Measurements from ENCODE around the gene PEX5L. TPM values are rescaled to one million over a fixed set of nuclear protein-coding genes. Genes with fewer than 3 reads are reported as not detected.

The PEX5L gene
- polyA plus RNA-seq, 1 donor from 2014 or later: 1.0 TPM

- Histone ChIP-seq H3K27me3 (ENCODE audit: insufficient read depth, low read depth, low read length) (no peaks in the 10 kb centered on the region), H4K20me1 (ENCODE audit: insufficient read depth) (no peaks in the 10 kb centered on the region), H3K9me2 (ENCODE audit: insufficient read depth, low read length) (no peaks in the 10 kb centered on the region), H3K9me3 (ENCODE audit: low read length) (no peaks in the 10 kb centered on the region), H3K4me3 (ENCODE audit: low read length) (no peak overlapping the region), H3K36me3 (ENCODE audit: insufficient read depth, low read length) (no peaks in the 10 kb centered on the region), H3K79me2 (replicated peaks; ENCODE audit: insufficient read depth, low read length) (no peaks in the 10 kb centered on the region), H3K9ac (ENCODE audit: low read length) (no peak overlapping the region), H3K4me2 (ENCODE audit: low read length) (no peak overlapping the region), H3F3A (ENCODE audit: insufficient read depth, low read length, poor library complexity, severe bottlenecking) (no peaks in the 10 kb centered on the region), H3K27ac (ENCODE audit: low read length) (no peak overlapping the region), H2AFZ (ENCODE audit: low read depth, low read length) (no peak overlapping the region)
- TF ChIP-seq REST (IDR thresholded peaks at IDR 0.05; ENCODE audit: borderline replicate concordance) (no peak), EZH2 (IDR thresholded peaks at IDR 0.05; ENCODE audit: borderline replicate concordance, insufficient read depth, low read length, poor library complexity, severe bottlenecking) (no peak), TAF1 (IDR thresholded peaks at IDR 0.05; ENCODE audit: low read depth) (no peak), CTCF (IDR thresholded peaks at IDR 0.05; ENCODE audit: poor library complexity, severe bottlenecking) (no peak), SMC3 (conservative IDR thresholded peaks at IDR 0.05; ENCODE audit: poor library complexity) (no peak), EP300 (conservative IDR thresholded peaks at IDR 0.05; ENCODE audit: poor library complexity, severe bottlenecking) (no peak), POLR2AphosphoS5 (IDR thresholded peaks at IDR 0.05) (no peak)
Observed at GRCh38 chr3:179801263-179801662, 235.5 kb downstream of the PEX5L start.

- Histone ChIP-seq H3K27me3 (ENCODE audit: insufficient read depth, low read depth, low read length) (no peaks in the 10 kb centered on the region), H4K20me1 (ENCODE audit: insufficient read depth) (no peaks in the 10 kb centered on the region), H3F3A (ENCODE audit: insufficient read depth, low read length, poor library complexity, severe bottlenecking) (no peaks in the 10 kb centered on the region), H3K9ac (ENCODE audit: low read length) (no peak overlapping the region), H2AFZ (ENCODE audit: low read depth, low read length) (no peak overlapping the region), H3K4me2 (ENCODE audit: low read length) (no peak overlapping the region), H3K9me2 (ENCODE audit: insufficient read depth, low read length) (no peaks in the 10 kb centered on the region), H3K36me3 (ENCODE audit: insufficient read depth, low read length) (no peaks in the 10 kb centered on the region), H3K4me3 (ENCODE audit: low read length) (no peak overlapping the region), H3K27ac (ENCODE audit: low read length) (no peak overlapping the region), H3K79me2 (replicated peaks; ENCODE audit: insufficient read depth, low read length) (no peaks in the 10 kb centered on the region), H3K9me3 (ENCODE audit: low read length) (no peaks in the 10 kb centered on the region)
- no peak for TF ChIP-seq RAD21 (conservative IDR thresholded peaks at IDR 0.05)
- TF ChIP-seq SMC3 (conservative IDR thresholded peaks at IDR 0.05; ENCODE audit: poor library complexity): no peak
- no peak for TF ChIP-seq TAF1 (IDR thresholded peaks at IDR 0.05; ENCODE audit: low read depth)
Observed at GRCh38 chr3:179797192-179797591, 239.5 kb downstream of the PEX5L start.

GRCh38 chr3:179796421-179796820 lies 240.3 kb downstream of the PEX5L start:
- Histone ChIP-seq H4K20me1 (ENCODE audit: insufficient read depth) (no peaks in the 10 kb centered on the region), H3K27ac (ENCODE audit: low read length) (no peak overlapping the region), H3K27me3 (ENCODE audit: insufficient read depth, low read depth, low read length) (no peaks in the 10 kb centered on the region), H3K9me3 (ENCODE audit: low read length) (no peaks in the 10 kb centered on the region), H3F3A (ENCODE audit: insufficient read depth, low read length, poor library complexity, severe bottlenecking) (no peaks in the 10 kb centered on the region), H3K4me3 (ENCODE audit: low read length) (no peak overlapping the region), H3K9ac (ENCODE audit: low read length) (no peak overlapping the region), H3K36me3 (ENCODE audit: insufficient read depth, low read length) (no peaks in the 10 kb centered on the region), H3K9me2 (ENCODE audit: insufficient read depth, low read length) (no peaks in the 10 kb centered on the region), H3K4me2 (ENCODE audit: low read length) (no peak overlapping the region), H2AFZ (ENCODE audit: low read depth, low read length) (no peak overlapping the region), H3K79me2 (replicated peaks; ENCODE audit: insufficient read depth, low read length) (no peaks in the 10 kb centered on the region)
- TF ChIP-seq CTCF (IDR thresholded peaks at IDR 0.05; ENCODE audit: poor library complexity, severe bottlenecking) (no peak), RAD21 (conservative IDR thresholded peaks at IDR 0.05) (no peak), EP300 (conservative IDR thresholded peaks at IDR 0.05; ENCODE audit: poor library complexity, severe bottlenecking) (no peak), REST (IDR thresholded peaks at IDR 0.05; ENCODE audit: borderline replicate concordance) (no peak), MXI1 (conservative IDR thresholded peaks at IDR 0.05; ENCODE audit: poor library complexity, severe bottlenecking) (no peak), SMC3 (conservative IDR thresholded peaks at IDR 0.05; ENCODE audit: poor library complexity) (no peak)
